ENCODE results near the gene BIRC5.

GRCh38 chr17:78240012-78240655 lies 26.1 kb downstream of the BIRC5 start:
- TF ChIP-seq, protein P1, sequence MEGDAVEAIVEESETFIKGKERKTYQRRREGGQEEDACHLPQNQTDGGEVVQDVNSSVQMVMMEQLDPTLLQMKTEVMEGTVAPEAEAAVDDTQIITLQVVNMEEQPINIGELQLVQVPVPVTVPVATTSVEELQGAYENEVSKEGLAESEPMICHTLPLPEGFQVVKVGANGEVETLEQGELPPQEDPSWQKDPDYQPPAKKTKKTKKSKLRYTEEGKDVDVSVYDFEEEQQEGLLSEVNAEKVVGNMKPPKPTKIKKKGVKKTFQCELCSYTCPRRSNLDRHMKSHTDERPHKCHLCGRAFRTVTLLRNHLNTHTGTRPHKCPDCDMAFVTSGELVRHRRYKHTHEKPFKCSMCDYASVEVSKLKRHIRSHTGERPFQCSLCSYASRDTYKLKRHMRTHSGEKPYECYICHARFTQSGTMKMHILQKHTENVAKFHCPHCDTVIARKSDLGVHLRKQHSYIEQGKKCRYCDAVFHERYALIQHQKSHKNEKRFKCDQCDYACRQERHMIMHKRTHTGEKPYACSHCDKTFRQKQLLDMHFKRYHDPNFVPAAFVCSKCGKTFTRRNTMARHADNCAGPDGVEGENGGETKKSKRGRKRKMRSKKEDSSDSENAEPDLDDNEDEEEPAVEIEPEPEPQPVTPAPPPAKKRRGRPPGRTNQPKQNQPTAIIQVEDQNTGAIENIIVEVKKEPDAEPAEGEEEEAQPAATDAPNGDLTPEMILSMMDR (IDR thresholded peaks at IDR 0.05) = no peak
- TF ChIP-seq, protein P2, sequence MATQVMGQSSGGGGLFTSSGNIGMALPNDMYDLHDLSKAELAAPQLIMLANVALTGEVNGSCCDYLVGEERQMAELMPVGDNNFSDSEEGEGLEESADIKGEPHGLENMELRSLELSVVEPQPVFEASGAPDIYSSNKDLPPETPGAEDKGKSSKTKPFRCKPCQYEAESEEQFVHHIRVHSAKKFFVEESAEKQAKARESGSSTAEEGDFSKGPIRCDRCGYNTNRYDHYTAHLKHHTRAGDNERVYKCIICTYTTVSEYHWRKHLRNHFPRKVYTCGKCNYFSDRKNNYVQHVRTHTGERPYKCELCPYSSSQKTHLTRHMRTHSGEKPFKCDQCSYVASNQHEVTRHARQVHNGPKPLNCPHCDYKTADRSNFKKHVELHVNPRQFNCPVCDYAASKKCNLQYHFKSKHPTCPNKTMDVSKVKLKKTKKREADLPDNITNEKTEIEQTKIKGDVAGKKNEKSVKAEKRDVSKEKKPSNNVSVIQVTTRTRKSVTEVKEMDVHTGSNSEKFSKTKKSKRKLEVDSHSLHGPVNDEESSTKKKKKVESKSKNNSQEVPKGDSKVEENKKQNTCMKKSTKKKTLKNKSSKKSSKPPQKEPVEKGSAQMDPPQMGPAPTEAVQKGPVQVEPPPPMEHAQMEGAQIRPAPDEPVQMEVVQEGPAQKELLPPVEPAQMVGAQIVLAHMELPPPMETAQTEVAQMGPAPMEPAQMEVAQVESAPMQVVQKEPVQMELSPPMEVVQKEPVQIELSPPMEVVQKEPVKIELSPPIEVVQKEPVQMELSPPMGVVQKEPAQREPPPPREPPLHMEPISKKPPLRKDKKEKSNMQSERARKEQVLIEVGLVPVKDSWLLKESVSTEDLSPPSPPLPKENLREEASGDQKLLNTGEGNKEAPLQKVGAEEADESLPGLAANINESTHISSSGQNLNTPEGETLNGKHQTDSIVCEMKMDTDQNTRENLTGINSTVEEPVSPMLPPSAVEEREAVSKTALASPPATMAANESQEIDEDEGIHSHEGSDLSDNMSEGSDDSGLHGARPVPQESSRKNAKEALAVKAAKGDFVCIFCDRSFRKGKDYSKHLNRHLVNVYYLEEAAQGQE (IDR thresholded peaks at IDR 0.05; ENCODE audit: insufficient read depth in 1 of 2, low read depth in 2 of 2, low read length in 1 of 2) = no peak
- no peak for TF ChIP-seq POLR2AphosphoS5 (IDR thresholded peaks at IDR 0.05; ENCODE audit: low read depth, low read length)
- TF ChIP-seq SIN3A (IDR thresholded peaks at IDR 0.05; ENCODE audit: borderline replicate concordance, insufficient read depth, low read depth, low read length) = no peak
- TF ChIP-seq TCF7L2 (IDR thresholded peaks at IDR 0.05; ENCODE audit: low read depth, low read length) = no peak
